Liver (tissue), 9 donors: ENCODE measurements around the gene GCLM. TPM values are rescaled to one million over a fixed set of nuclear protein-coding genes. Genes with fewer than 3 reads are reported as not detected.

Experiments
- DNase-seq: peaks from one replicate; pipeline ENCODE4 v3.0.0-alpha.2; 2017; ENCODE audit warnings: low spot score
- H3K27ac ChIP-seq, 2 donors: one replicate each; pipeline ENCODE4 v1.7.0; 2013; ENCODE audit warnings: inconsistent platforms in 2 of 2, low read length in 2 of 2, control low read depth in 1 of 2, low read depth in 1 of 2, mild to moderate bottlenecking in 1 of 2
- H3K27me3 ChIP-seq, 4 donors: one replicate each; pipeline versions ENCODE4 v1.6.1 to v1.7.0; 2013; ENCODE audit warnings: low read length in 3 of 4, inconsistent platforms in 1 of 4, mild to moderate bottlenecking in 1 of 4, moderate library complexity in 1 of 4; ENCODE audit not compliant: control insufficient read depth in 4 of 4, insufficient read depth in 4 of 4
- H3K36me3 ChIP-seq, 4 donors: one replicate each; pipeline versions ENCODE4 v1.6.1 to v1.7.0; 2013; ENCODE audit warnings: low read length in 3 of 4, mild to moderate bottlenecking in 3 of 4, low read depth in 1 of 4, moderate library complexity in 1 of 4; ENCODE audit not compliant: control insufficient read depth in 4 of 4, insufficient read depth in 3 of 4
- H3K4me1 ChIP-seq, 4 donors: one replicate each; pipeline versions ENCODE4 v1.6.1 to v1.7.0; 2013; ENCODE audit warnings: low read length in 3 of 4, mild to moderate bottlenecking in 3 of 4, moderate library complexity in 1 of 4; ENCODE audit not compliant: control insufficient read depth in 4 of 4, insufficient read depth in 4 of 4
- H3K4me3 ChIP-seq, 3 donors: one replicate each; pipeline versions ENCODE4 v1.6.1 to v1.7.0; 2013; ENCODE audit warnings: low read length in 3 of 3, control low read depth in 1 of 3, low read depth in 1 of 3, mild to moderate bottlenecking in 1 of 3
- H3K9ac ChIP-seq, 2 donors: one replicate each; pipeline ENCODE4 v1.7.0; 2013; ENCODE audit warnings: low read length in 2 of 2, mild to moderate bottlenecking in 2 of 2, moderate library complexity in 2 of 2, control low read depth in 1 of 2, low read depth in 1 of 2
- H3K9me3 ChIP-seq, 4 donors: one replicate each; pipeline versions ENCODE4 v1.6.1 to v1.7.0; 2013; ENCODE audit warnings: low read length in 3 of 4; ENCODE audit not compliant: control insufficient read depth in 4 of 4
- ATF3 ChIP-seq: IDR thresholded peaks from 2 replicates; pipeline ENCODE4 v1.6.1; 2016; ENCODE audit warnings: antibody characterized with exemption
- EGR1 ChIP-seq, 2 donors: IDR thresholded peaks; 2 replicates each; pipeline ENCODE4 v1.6.1; 2016 to 2018; ENCODE audit warnings: antibody characterized with exemption in 2 of 2, low read depth in 2 of 2
- FOXA1 ChIP-seq: IDR thresholded peaks from 2 replicates; pipeline ENCODE4 v1.6.1; 2016; ENCODE audit warnings: antibody characterized with exemption
- FOXA2 ChIP-seq: IDR thresholded peaks from 2 replicates; pipeline ENCODE4 v1.6.1; 2016; ENCODE audit warnings: antibody characterized with exemption
- GABPA ChIP-seq, 2 donors: IDR thresholded peaks in 1 of 2; conservative IDR thresholded peaks in 1 of 2; 2 replicates each; pipeline ENCODE4 v1.6.1; 2016; ENCODE audit warnings: antibody characterized with exemption in 2 of 2, mild to moderate bottlenecking in 1 of 2, moderate library complexity in 1 of 2
- HNF4A ChIP-seq, 2 donors: conservative IDR thresholded peaks; 2 replicates each; pipeline ENCODE4 v1.6.1; 2016; ENCODE audit warnings: antibody characterized with exemption in 2 of 2, mild to moderate bottlenecking in 2 of 2
- HNF4G ChIP-seq: IDR thresholded peaks from 2 replicates; pipeline ENCODE4 v1.6.1; 2016; ENCODE audit warnings: antibody characterized with exemption
- JUND ChIP-seq, 2 donors: IDR thresholded peaks; 2 replicates each; pipeline ENCODE4 v1.6.1; 2016; ENCODE audit warnings: antibody characterized with exemption in 2 of 2
- NR2F2 ChIP-seq: IDR thresholded peaks from 2 replicates; pipeline ENCODE4 v1.6.1; 2016; ENCODE audit warnings: antibody characterized with exemption
- RAD21 ChIP-seq, 2 donors: IDR thresholded peaks; 2 replicates each; pipeline ENCODE4 v1.6.1; 2016; ENCODE audit warnings: antibody characterized with exemption in 2 of 2, mild to moderate bottlenecking in 2 of 2
- RXRA ChIP-seq, 2 donors: IDR thresholded peaks; 2 replicates each; pipeline ENCODE4 v1.6.1; 2017 to 2018; ENCODE audit warnings: antibody characterized with exemption in 2 of 2, mild to moderate bottlenecking in 1 of 2
- SP1 ChIP-seq: IDR thresholded peaks from 2 replicates; pipeline ENCODE4 v1.6.1; 2018; ENCODE audit warnings: antibody characterized with exemption, mild to moderate bottlenecking
- TAF1 ChIP-seq: conservative IDR thresholded peaks from 2 replicates; pipeline ENCODE4 v1.6.1; 2016; ENCODE audit warnings: antibody characterized with exemption, mild to moderate bottlenecking
- YY1 ChIP-seq: IDR thresholded peaks from 2 replicates; pipeline ENCODE4 v1.6.1; 2016; ENCODE audit warnings: antibody characterized with exemption, mild to moderate bottlenecking
- WGBS: extraction: QIAGEN DNeasy Blood & Tissue Kit; methylation state at CpG from one replicate; pipeline ENCODE4 v1.1.7; 2013; 5-methylcytosine and 5-hydroxymethylcytosine counted together
- polyA plus RNA-seq, 2 donors: library from polyadenylated mRNA; stranded (reverse) in 1 of 2; unstranded in 1 of 2; fragments of 200-250 nt in 1 of 2; fragments of >200 nt in 1 of 2; fragmentation: Nextera tagmentation in 1 of 2; extraction: Ambion mirVana in 1 of 2; gene quantifications; one replicate each; pipeline versions ENCODE4 v1.2.1 to v1.2.3, GENCODE V29; 2013 to 2015
- total RNA-seq, 2 donors: library from RNA; depleted of rRNA; stranded (reverse); fragments of >200 nt; gene quantifications; one replicate each; pipeline ENCODE4 v1.2.3, GENCODE V29; 2014
- TF ChIP-seq, protein P1 (sequence below): IDR thresholded peaks from 2 replicates; pipeline ENCODE4 v1.6.1; 2016; ENCODE audit warnings: antibody characterized with exemption
- TF ChIP-seq, protein P2 (sequence below): IDR thresholded peaks from 2 replicates; pipeline ENCODE4 v1.6.1; 2016; ENCODE audit warnings: antibody characterized with exemption, mild to moderate bottlenecking
- TF ChIP-seq, protein P3 (sequence below): IDR thresholded peaks from 2 replicates; pipeline ENCODE4 v1.6.1; 2016; ENCODE audit warnings: antibody characterized with exemption
- TF ChIP-seq, protein P4 (sequence below): fragments of 150-350 bp; IDR thresholded peaks from 2 replicates; pipeline ENCODE4 v1.5.1; 2017; ENCODE audit warnings: improper control_type of control experiment, low read depth, low read length; ENCODE audit not compliant: missing input control
- donor health status: healthy.
- donor health status: healthy.
- donor health status: healthy.
- donor health status: healthy.
- donor health status: healthy.

Gene GCLM
- total and polyA plus RNA-seq, 4 donors, result 8.9 to 49.1 (median 16.7) TPM

- Histone ChIP-seq H3K4me3 (peak within 1 kb of the TSS; percentile 82 to 99 (median 99)), H3K9ac (peak within 1 kb of the TSS; percentile 86 to 97), H3K9me3 (no peaks in the 10 kb centered on the region), H3K36me3 (peaks cover 10 to 24% (median 21%) of the 10 kb centered on the region in 4 donors), H3K27ac (peak within 1 kb of the TSS; percentile 94 to 96), H3K27me3 (no peaks in the 10 kb centered on the region), H3K4me1 (peaks cover 3 to 29% (median 23%) of the 10 kb centered on the region in 4 donors)
- TF ChIP-seq ATF3, result no peak
- TF ChIP-seq, protein P1, sequence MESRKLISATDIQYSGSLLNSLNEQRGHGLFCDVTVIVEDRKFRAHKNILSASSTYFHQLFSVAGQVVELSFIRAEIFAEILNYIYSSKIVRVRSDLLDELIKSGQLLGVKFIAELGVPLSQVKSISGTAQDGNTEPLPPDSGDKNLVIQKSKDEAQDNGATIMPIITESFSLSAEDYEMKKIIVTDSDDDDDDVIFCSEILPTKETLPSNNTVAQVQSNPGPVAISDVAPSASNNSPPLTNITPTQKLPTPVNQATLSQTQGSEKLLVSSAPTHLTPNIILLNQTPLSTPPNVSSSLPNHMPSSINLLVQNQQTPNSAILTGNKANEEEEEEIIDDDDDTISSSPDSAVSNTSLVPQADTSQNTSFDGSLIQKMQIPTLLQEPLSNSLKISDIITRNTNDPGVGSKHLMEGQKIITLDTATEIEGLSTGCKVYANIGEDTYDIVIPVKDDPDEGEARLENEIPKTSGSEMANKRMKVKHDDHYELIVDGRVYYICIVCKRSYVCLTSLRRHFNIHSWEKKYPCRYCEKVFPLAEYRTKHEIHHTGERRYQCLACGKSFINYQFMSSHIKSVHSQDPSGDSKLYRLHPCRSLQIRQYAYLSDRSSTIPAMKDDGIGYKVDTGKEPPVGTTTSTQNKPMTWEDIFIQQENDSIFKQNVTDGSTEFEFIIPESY, result peak; percentile 99
- TF ChIP-seq GABPA (IDR thresholded peaks at IDR 0.05 in 1 of 2, conservative IDR thresholded peaks at IDR 0.05 in 1 of 2), result peak; percentile 84 to 97
- peak; percentile 95 for TF ChIP-seq TAF1
- TF ChIP-seq, protein P2, sequence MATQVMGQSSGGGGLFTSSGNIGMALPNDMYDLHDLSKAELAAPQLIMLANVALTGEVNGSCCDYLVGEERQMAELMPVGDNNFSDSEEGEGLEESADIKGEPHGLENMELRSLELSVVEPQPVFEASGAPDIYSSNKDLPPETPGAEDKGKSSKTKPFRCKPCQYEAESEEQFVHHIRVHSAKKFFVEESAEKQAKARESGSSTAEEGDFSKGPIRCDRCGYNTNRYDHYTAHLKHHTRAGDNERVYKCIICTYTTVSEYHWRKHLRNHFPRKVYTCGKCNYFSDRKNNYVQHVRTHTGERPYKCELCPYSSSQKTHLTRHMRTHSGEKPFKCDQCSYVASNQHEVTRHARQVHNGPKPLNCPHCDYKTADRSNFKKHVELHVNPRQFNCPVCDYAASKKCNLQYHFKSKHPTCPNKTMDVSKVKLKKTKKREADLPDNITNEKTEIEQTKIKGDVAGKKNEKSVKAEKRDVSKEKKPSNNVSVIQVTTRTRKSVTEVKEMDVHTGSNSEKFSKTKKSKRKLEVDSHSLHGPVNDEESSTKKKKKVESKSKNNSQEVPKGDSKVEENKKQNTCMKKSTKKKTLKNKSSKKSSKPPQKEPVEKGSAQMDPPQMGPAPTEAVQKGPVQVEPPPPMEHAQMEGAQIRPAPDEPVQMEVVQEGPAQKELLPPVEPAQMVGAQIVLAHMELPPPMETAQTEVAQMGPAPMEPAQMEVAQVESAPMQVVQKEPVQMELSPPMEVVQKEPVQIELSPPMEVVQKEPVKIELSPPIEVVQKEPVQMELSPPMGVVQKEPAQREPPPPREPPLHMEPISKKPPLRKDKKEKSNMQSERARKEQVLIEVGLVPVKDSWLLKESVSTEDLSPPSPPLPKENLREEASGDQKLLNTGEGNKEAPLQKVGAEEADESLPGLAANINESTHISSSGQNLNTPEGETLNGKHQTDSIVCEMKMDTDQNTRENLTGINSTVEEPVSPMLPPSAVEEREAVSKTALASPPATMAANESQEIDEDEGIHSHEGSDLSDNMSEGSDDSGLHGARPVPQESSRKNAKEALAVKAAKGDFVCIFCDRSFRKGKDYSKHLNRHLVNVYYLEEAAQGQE, result peak; percentile 93
- no peak for TF ChIP-seq JUND (IDR thresholded peaks at IDR 0.05)
- TF ChIP-seq FOXA2, result no peak
- peak; percentile 23 to 24 for TF ChIP-seq HNF4A (conservative IDR thresholded peaks at IDR 0.05)
- peak; percentile 53 to 70 for TF ChIP-seq RAD21 (IDR thresholded peaks at IDR 0.05)
- TF ChIP-seq, protein P3, sequence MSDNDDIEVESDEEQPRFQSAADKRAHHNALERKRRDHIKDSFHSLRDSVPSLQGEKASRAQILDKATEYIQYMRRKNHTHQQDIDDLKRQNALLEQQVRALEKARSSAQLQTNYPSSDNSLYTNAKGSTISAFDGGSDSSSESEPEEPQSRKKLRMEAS, result peak; percentile 73
- TF ChIP-seq NR2F2, result no peak
- peak; percentile 97 for TF ChIP-seq YY1
- TF ChIP-seq FOXA1, result peak; percentile 30
- peak; percentile 89 to 97 for TF ChIP-seq RXRA (IDR thresholded peaks at IDR 0.05)
- no peak for TF ChIP-seq EGR1 (IDR thresholded peaks at IDR 0.05; ENCODE audit: low read depth in 2 of 2)
- TF ChIP-seq, protein P4, sequence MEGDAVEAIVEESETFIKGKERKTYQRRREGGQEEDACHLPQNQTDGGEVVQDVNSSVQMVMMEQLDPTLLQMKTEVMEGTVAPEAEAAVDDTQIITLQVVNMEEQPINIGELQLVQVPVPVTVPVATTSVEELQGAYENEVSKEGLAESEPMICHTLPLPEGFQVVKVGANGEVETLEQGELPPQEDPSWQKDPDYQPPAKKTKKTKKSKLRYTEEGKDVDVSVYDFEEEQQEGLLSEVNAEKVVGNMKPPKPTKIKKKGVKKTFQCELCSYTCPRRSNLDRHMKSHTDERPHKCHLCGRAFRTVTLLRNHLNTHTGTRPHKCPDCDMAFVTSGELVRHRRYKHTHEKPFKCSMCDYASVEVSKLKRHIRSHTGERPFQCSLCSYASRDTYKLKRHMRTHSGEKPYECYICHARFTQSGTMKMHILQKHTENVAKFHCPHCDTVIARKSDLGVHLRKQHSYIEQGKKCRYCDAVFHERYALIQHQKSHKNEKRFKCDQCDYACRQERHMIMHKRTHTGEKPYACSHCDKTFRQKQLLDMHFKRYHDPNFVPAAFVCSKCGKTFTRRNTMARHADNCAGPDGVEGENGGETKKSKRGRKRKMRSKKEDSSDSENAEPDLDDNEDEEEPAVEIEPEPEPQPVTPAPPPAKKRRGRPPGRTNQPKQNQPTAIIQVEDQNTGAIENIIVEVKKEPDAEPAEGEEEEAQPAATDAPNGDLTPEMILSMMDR, result no peak
- TF ChIP-seq SP1, result peak; percentile 74
- TF ChIP-seq HNF4G, result no peak
- under 1% methylated on average over 50 of the region's 50 CpGs for WGBS
- peak; percentile 88 for DNase-seq
Observed at GRCh38 chr1:93878889-93879586, 30.2 kb downstream of the GCLM start, which contains the start of gene DNTTIP2. Gene DNTTIP2 (minus strand): TSS chr1:93879206. CDS start chr1:93879148, 58 bp downstream.
